Hepatocyte (in vitro differentiated cells): ENCODE results near the gene MALL. TPM values are rescaled to one million over a fixed set of nuclear protein-coding genes. Genes with fewer than 3 reads are reported as not detected.

Source experiments
- DNase-seq: peaks from one replicate; pipeline ENCODE4 v3.0.0-alpha.2; 2016; ENCODE audit warnings: low spot score
- H2AFZ ChIP-seq: fragments of 200-600 bp; sonication (generic); 2 replicates; pipeline ENCODE4 v1.6.0; 2016; ENCODE audit warnings: antibody characterized with exemption, mild to moderate bottlenecking
- H3K27ac ChIP-seq: fragments of 200-600 bp; sonication (generic); 2 replicates; pipeline ENCODE4 v1.5.1; 2016; ENCODE audit warnings: mild to moderate bottlenecking
- H3K27me3 ChIP-seq: fragments of 200-600 bp; sonication (generic); 2 replicates; pipeline ENCODE4 v1.6.1; 2016
- H3K36me3 ChIP-seq: fragments of 200-600 bp; sonication (generic); replicated peaks from 2 replicates; pipeline ENCODE4 v1.5.1; 2016; ENCODE audit warnings: low read depth; ENCODE audit not compliant: insufficient read depth
- H3K4me1 ChIP-seq: fragments of 200-600 bp; sonication (generic); 2 replicates; pipeline ENCODE4 v1.5.1; 2016; ENCODE audit warnings: mild to moderate bottlenecking, moderate library complexity; ENCODE audit not compliant: insufficient read depth
- H3K4me2 ChIP-seq: fragments of 200-600 bp; sonication (generic); 2 replicates; pipeline ENCODE4 v1.6.0; 2016
- H3K4me3 ChIP-seq: fragments of 200-600 bp; sonication (generic); 2 replicates; pipeline ENCODE4 v1.5.1; 2016; ENCODE audit warnings: mild to moderate bottlenecking
- H3K79me2 ChIP-seq: fragments of 200-600 bp; sonication (generic); 2 replicates; pipeline ENCODE4 v1.6.0; 2017; ENCODE audit warnings: mild to moderate bottlenecking
- H3K9me2 ChIP-seq: fragments of 200-600 bp; sonication (generic); replicated peaks from 2 replicates; pipeline ENCODE4 v1.6.0; 2017; ENCODE audit warnings: mild to moderate bottlenecking; ENCODE audit not compliant: insufficient read depth
- H3K9me3 ChIP-seq: fragments of 200-600 bp; sonication (generic); 2 replicates; pipeline ENCODE4 v1.5.1; 2016; ENCODE audit warnings: low read depth, mild to moderate bottlenecking
- H4K20me1 ChIP-seq: fragments of 200-600 bp; sonication (generic); 2 replicates; pipeline ENCODE4 v1.6.0; 2016; ENCODE audit warnings: mild to moderate bottlenecking; ENCODE audit not compliant: insufficient read depth, poor library complexity, severe bottlenecking
- EZH2 ChIP-seq: fragments of 200-600 bp; sonication (generic); IDR thresholded peaks from 2 replicates; pipeline ENCODE4 v1.6.1; 2016; ENCODE audit warnings: antibody characterized with exemption, mild to moderate bottlenecking, borderline replicate concordance
- EZH2phosphoT487 ChIP-seq: fragments of 200-600 bp; sonication (generic); IDR thresholded peaks from one replicate; pipeline ENCODE4 v1.6.1; 2018; ENCODE audit warnings: antibody characterized with exemption, mild to moderate bottlenecking, low read depth, moderate library complexity; ENCODE audit not compliant: unreplicated experiment, severe bottlenecking
- WGBS: methylation state at CpG from one replicate; pipeline ENCODE4 v1.1.6; 2016; ENCODE audit warnings: low lambda C conversion rate; ENCODE audit errors: missing lambda C conversion rate; 5-methylcytosine and 5-hydroxymethylcytosine counted together
- polyA plus RNA-seq: library from polyadenylated mRNA; unstranded; fragments of >200 nt; fragmentation: Nextera tagmentation; extraction: Ambion mirVana; gene quantifications from 2 replicates; pipeline ENCODE4 v1.2.1, GENCODE V29; 2016
- total RNA-seq: library from RNA; depleted of rRNA; stranded (reverse); fragments of >200 nt; gene quantifications from 2 replicates; pipeline ENCODE4 v1.2.3, GENCODE V29; 2014
- TF ChIP-seq, protein P1 (sequence below): fragments of 200-600 bp; sonication (generic); IDR thresholded peaks from 2 replicates; pipeline ENCODE4 v1.5.1; 2016; ENCODE audit warnings: antibody characterized with exemption, mild to moderate bottlenecking; ENCODE audit not compliant: poor library complexity

Gene MALL
- total and polyA plus RNA-seq, 2 experiments from 2014 or later, result 30.8 to 55.7 TPM

DNA sequence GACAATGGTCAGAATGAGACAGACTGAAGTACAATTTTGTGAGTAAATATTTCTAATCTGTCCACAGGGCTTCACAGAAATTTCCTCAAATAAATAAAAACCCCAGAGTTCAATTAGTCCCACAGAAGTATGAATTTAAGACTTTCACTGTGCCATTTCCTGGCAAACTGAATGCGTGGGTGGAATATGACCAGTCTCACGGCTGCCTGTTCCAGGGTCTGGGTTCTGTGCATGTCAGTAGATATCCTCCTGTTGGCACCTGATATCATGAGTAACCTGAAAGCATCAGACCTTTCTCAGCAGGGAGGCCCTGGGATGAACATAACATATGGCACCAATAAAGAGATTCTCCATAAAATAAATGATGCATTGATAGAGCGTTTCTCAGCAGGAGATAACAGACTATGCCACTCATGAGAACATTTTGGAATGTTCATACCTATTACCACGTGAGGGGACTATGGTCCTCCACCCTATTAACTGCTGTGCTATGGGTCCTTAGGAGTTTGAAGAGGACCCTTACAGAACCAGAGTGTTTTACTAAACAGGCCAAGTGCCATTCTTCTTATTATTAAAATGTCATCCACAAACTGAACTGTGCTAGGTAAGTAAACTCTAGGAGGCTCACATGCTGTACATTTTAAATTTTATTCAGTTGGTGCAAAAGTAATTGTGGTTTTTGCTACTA, 10.6 kb upstream of the MALL start:
- no peaks in the 10 kb centered on the region for H3K27me3 ChIP-seq
- no peaks in the 10 kb centered on the region for H3K9me2 ChIP-seq
- no peak for DNase-seq
- no peak overlapping the region for H3K4me2 ChIP-seq
- no peak overlapping the region for H2AFZ ChIP-seq
- H3K36me3 ChIP-seq, result no peaks in the 10 kb centered on the region
- TF ChIP-seq EZH2 (no peak), EZH2phosphoT487 (no peak)
- no peaks in the 10 kb centered on the region for H3K4me1 ChIP-seq
- no peaks in the 10 kb centered on the region for H3K9me3 ChIP-seq
- H4K20me1 ChIP-seq, result no peaks in the 10 kb centered on the region
- H3K79me2 ChIP-seq, result no peaks in the 10 kb centered on the region
- H3K27ac ChIP-seq, result no peak overlapping the region
- H3K4me3 ChIP-seq, result no peak overlapping the region
- 78% methylated on average over 4 of the region's 4 CpGs for WGBS

DNA sequence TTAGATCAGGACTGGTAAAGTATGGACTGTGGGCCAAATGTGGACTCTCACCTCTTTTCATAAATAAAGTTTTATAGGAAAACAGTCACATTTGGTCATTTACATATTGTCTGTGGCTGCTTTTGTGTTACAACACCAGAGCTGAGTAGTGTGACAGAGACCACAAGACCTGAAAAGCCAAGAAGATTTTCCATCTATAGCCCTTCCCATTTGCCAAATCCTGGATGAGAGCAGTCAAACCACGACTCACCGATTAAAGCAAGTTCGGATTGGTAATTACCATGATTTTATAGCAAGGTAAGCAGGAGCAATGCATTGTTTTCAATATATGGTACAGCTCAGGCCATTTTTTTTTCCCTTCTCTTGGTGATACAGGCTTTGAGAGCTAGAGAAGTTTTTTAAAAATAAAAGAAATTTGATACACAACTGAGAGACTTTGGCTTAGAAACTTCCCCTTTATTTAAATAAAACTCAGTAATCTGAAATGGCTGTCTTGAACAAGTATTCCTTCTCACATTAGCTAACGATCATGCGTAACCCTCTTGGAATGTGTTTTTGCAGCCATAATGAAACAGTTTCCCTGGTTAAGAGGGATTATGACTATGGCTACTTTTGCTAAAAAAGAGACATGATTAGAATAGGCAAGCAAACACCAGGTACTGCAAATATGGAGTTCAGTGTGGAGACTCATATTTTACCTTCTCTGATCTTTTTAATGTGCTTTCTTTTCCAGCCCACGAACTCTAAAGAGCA, 9.5 kb upstream of the MALL start:
- Histone ChIP-seq H3K4me3 (no peak overlapping the region), H4K20me1 (no peaks in the 10 kb centered on the region), H3K4me1 (no peaks in the 10 kb centered on the region), H3K27me3 (no peaks in the 10 kb centered on the region), H2AFZ (no peak overlapping the region), H3K4me2 (no peak overlapping the region), H3K36me3 (no peaks in the 10 kb centered on the region), H3K27ac (no peak overlapping the region), H3K79me2 (no peaks in the 10 kb centered on the region), H3K9me2 (no peaks in the 10 kb centered on the region), H3K9me3 (no peaks in the 10 kb centered on the region)
- 87% methylated on average over 6 of the region's 6 CpGs for WGBS
- DNase-seq, result no peak
- TF ChIP-seq EZH2 (no peak), EZH2phosphoT487 (no peak)
- TF ChIP-seq, protein P1, sequence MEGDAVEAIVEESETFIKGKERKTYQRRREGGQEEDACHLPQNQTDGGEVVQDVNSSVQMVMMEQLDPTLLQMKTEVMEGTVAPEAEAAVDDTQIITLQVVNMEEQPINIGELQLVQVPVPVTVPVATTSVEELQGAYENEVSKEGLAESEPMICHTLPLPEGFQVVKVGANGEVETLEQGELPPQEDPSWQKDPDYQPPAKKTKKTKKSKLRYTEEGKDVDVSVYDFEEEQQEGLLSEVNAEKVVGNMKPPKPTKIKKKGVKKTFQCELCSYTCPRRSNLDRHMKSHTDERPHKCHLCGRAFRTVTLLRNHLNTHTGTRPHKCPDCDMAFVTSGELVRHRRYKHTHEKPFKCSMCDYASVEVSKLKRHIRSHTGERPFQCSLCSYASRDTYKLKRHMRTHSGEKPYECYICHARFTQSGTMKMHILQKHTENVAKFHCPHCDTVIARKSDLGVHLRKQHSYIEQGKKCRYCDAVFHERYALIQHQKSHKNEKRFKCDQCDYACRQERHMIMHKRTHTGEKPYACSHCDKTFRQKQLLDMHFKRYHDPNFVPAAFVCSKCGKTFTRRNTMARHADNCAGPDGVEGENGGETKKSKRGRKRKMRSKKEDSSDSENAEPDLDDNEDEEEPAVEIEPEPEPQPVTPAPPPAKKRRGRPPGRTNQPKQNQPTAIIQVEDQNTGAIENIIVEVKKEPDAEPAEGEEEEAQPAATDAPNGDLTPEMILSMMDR, result no peak

DNA sequence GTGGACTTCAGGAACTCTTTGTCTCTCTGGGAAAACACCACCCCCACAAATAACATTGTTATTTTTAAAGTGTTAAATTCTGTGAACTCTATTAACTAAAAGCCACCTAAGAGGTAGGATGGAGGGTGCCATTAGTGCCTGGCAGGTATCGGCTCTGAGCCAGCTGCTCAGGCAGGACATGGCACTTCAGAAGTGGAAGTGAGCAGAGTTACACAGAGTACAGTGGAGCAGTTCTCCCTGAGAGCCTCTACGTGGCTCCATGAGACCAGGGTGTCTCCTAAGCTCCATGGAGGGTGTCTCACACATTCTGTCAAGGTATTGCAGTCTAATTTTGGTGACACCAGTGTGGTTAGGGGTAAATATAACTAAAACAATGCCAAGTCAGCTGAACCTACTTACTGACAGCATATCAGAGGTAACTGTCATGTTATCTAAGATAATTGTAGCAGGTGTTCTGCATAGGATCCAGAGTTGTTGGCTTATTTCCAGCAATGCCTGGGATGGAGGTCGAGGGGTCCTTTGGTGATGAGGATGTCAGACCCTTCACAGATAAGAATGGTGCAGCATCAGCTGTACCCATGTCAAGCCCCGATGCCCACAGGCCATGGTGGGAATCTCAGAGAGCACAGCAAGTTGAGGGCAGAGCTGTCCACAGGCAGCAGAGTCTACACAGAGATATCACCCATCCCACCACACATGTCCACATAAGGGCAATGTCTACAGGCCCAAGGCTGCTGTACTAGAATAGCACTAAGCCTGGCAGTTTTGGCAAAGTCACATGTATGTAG, 8.6 kb upstream of the MALL start:
- H3K79me2 ChIP-seq, result no peaks in the 10 kb centered on the region
- TF ChIP-seq EZH2 (no peak), EZH2phosphoT487 (no peak)
- TF ChIP-seq, protein P1, result no peak
- H3K4me1 ChIP-seq, result no peaks in the 10 kb centered on the region

More for the DNA sequence above, 8.6 kb upstream of the MALL start:
- DNase-seq, result no peak
- H3K9me2 ChIP-seq, result no peaks in the 10 kb centered on the region
- H3K27ac ChIP-seq, result no peak overlapping the region
- H3K36me3 ChIP-seq, result no peaks in the 10 kb centered on the region
- no peak overlapping the region for H2AFZ ChIP-seq
- H3K4me3 ChIP-seq, result no peak overlapping the region
- no peak overlapping the region for H3K4me2 ChIP-seq
- WGBS, result 93% methylated on average over 4 of the region's 4 CpGs
- H3K9me3 ChIP-seq, result no peaks in the 10 kb centered on the region
- peaks cover under 1% of the 10 kb centered on the region for H3K27me3 ChIP-seq
- no peaks in the 10 kb centered on the region for H4K20me1 ChIP-seq
